Panc1 (cell line): ENCODE data around the gene LMO4. TPM values are rescaled to one million over a fixed set of nuclear protein-coding genes. Genes with fewer than 3 reads are reported as not detected.

Source experiments
- ATAC-seq: fragments of 200-7000 bp; cut with Tn5 transposase; 2 replicates; pipeline ENCODE4 v1.9.1; 2020; ENCODE audit warnings: mild to moderate bottlenecking, moderate library complexity
- BruUV-seq: library from RNA; stranded (reverse); fragments of 400-500 nt; replicated peaks from 2 replicates; lab custom pipeline; 2021; lab: Mats Ljungman, UMichigan
- CTCF ChIA-PET: fragments of 300-600 bp; sonication (Branson Sonifier 250); formaldehyde crosslinking; loops from one replicate; lab custom pipeline; 2022; ENCODE audit warnings: antibody characterized with exemption; lab: Charles Lee
- POLR2A ChIA-PET: fragments of 300-600 bp; sonication (Branson Sonifier 250); formaldehyde crosslinking; loops from one replicate; lab custom pipeline; 2022; ENCODE audit warnings: antibody characterized with exemption; lab: Charles Lee
- DNase-seq: peaks from one replicate; pipeline ENCODE4 v3.0.0-alpha.2; 2010; ENCODE audit warnings: low read depth, low spot score
- H3K27ac ChIP-seq: 2 replicates; pipeline ENCODE4 v1.5.1; 2011; ENCODE audit warnings: mild to moderate bottlenecking, low read length, inconsistent platforms
- H3K27me3 ChIP-seq: fragments of 200-500 bp; sonication (Bioruptor generic); 2 replicates; pipeline ENCODE4 v1.6.0; 2014; ENCODE audit warnings: low read length, inconsistent platforms; ENCODE audit not compliant: control insufficient read depth, insufficient read depth
- H3K36me3 ChIP-seq: fragments of 200-500 bp; sonication (Bioruptor generic); 2 replicates; pipeline ENCODE4 v1.5.1; 2014; ENCODE audit warnings: inconsistent platforms, mild to moderate bottlenecking, low read length, moderate library complexity; ENCODE audit not compliant: control insufficient read depth, insufficient read depth
- H3K4me1 ChIP-seq: 2 replicates; pipeline ENCODE4 v1.5.1; 2011; ENCODE audit warnings: inconsistent platforms, mild to moderate bottlenecking, low read length, moderate library complexity; ENCODE audit not compliant: control insufficient read depth, insufficient read depth
- H3K4me3 ChIP-seq, 2 experiments: 2 replicates each; pipeline ENCODE4 v1.5.1; 2011 to 2012; ENCODE audit warnings: low read depth in 2 of 2, low read length in 2 of 2, mild to moderate bottlenecking in 2 of 2, inconsistent platforms in 1 of 2, moderate library complexity in 1 of 2
- H3K9me3 ChIP-seq: fragments of 200-500 bp; sonication (Bioruptor generic); 2 replicates; pipeline ENCODE4 v1.5.1; 2014; ENCODE audit warnings: low read depth, mild to moderate bottlenecking, inconsistent platforms, low read length, moderate library complexity; ENCODE audit not compliant: control insufficient read depth, insufficient read depth
- POLR2AphosphoS5 ChIP-seq: IDR thresholded peaks from 2 replicates; pipeline ENCODE4 v1.6.1; 2012; ENCODE audit warnings: mild to moderate bottlenecking, low read depth, low read length, moderate library complexity
- SIN3A ChIP-seq: IDR thresholded peaks from 2 replicates; pipeline ENCODE4 v1.6.1; 2012; ENCODE audit warnings: low read depth, mild to moderate bottlenecking, low read length, moderate library complexity, borderline replicate concordance; ENCODE audit not compliant: insufficient read depth
- TCF7L2 ChIP-seq: IDR thresholded peaks from 2 replicates; pipeline ENCODE4 v1.6.1; 2011; ENCODE audit warnings: mild to moderate bottlenecking, low read depth, low read length, inconsistent platforms
- in situ Hi-C: cut with HindIII; loops from 2 replicates; pipeline ENCODE4 v1.10.0; 2016; ENCODE audit warnings: low sequenced_read_pairs, low pct_unique_long_range_greater_than_20kb
- intact Hi-C: fragments of 100-400 bp; cut with micrococcal nuclease; formaldehyde crosslinking; loops from one replicate; pipeline ENCODE4 v1.10.0; 2022; ENCODE audit not compliant: unreplicated experiment
- total RNA-seq: library from RNA; stranded (reverse); gene quantifications from one replicate; pipeline ENCODE4 v1.2.1, GENCODE V29; 2021; ENCODE audit not compliant: unreplicated experiment
- TF ChIP-seq, protein P1 (sequence below): fragments of 450-650 bp; IDR thresholded peaks from 2 replicates; pipeline ENCODE4 v1.5.1; 2017; ENCODE audit warnings: mild to moderate bottlenecking
- TF ChIP-seq, protein P2 (sequence below), 2 experiments: IDR thresholded peaks; 2 replicates each; pipeline ENCODE4 v1.6.1; 2011 to 2012; ENCODE audit warnings: low read depth in 2 of 2, control low read depth in 1 of 2, low read length in 1 of 2, mild to moderate bottlenecking in 1 of 2, moderate library complexity in 1 of 2; ENCODE audit not compliant: insufficient read depth in 1 of 2

The LMO4 gene
- total RNA-seq, 1 experiment from 2014 or later = 38.3 TPM

DNA sequence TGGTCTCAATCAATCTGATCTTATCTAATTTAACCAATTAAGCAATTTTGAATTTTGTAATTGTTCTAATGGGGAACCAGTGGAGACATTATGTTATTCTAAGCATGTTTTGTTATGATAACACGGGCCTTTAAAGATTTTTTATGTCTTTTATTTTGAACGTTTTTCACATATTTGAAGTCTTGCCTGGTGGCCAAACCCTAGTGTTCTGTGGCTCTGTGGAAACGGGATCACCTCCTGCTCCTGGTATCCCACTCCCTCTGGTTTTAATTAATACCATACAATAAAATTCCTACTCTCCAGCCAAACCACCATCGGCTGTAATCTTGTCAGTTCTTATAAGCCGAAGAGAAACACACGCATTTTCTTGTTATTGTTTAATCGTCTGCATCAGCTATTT is 22.9 kb upstream of the LMO4 start:
- no peaks in the 10 kb centered on the region for H3K9me3 ChIP-seq
- no peaks in the 10 kb centered on the region for H3K36me3 ChIP-seq
- in situ Hi-C loops = no loop called here
- intact Hi-C loops = no loop called here
- POLR2A ChIA-PET = no interaction called here
- no peak overlapping the region for H3K4me3 ChIP-seq
- H3K27ac ChIP-seq = no peak overlapping the region
- peaks cover 24% of the 10 kb centered on the region for H3K27me3 ChIP-seq
- TF ChIP-seq, protein P1, sequence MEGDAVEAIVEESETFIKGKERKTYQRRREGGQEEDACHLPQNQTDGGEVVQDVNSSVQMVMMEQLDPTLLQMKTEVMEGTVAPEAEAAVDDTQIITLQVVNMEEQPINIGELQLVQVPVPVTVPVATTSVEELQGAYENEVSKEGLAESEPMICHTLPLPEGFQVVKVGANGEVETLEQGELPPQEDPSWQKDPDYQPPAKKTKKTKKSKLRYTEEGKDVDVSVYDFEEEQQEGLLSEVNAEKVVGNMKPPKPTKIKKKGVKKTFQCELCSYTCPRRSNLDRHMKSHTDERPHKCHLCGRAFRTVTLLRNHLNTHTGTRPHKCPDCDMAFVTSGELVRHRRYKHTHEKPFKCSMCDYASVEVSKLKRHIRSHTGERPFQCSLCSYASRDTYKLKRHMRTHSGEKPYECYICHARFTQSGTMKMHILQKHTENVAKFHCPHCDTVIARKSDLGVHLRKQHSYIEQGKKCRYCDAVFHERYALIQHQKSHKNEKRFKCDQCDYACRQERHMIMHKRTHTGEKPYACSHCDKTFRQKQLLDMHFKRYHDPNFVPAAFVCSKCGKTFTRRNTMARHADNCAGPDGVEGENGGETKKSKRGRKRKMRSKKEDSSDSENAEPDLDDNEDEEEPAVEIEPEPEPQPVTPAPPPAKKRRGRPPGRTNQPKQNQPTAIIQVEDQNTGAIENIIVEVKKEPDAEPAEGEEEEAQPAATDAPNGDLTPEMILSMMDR = no peak
- TF ChIP-seq SIN3A = no peak
- ATAC-seq (no peak), DNase-seq (no peak)
- CTCF ChIA-PET = no interaction called here
- no TSS peak for BruUV-seq
- no peaks in the 10 kb centered on the region for H3K4me1 ChIP-seq

DNA sequence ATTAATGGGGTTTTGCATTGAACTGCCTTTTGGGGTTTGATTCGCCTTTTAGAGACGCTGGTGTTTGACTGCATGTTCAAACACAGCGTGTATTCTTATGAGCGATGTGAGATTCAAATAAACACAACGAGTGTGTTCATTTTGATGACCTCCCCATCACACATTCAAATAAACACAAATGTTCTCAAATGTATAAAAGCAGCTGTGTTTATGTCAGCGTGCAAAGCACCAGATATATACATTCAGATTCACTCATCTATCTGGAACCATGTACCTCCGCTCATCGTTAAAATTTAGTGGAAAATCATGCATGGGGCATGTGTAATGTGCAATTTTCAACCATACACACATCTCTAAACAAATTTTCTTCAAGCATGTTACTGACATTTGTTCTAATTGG is 21.4 kb upstream of the LMO4 start:
- in situ Hi-C loops (no loop called here), intact Hi-C loops (no loop called here)
- Histone ChIP-seq H3K9me3 (no peaks in the 10 kb centered on the region), H3K36me3 (no peaks in the 10 kb centered on the region), H3K27me3 (peaks cover 29% of the 10 kb centered on the region), H3K27ac (no peak overlapping the region), H3K4me3 (no peak overlapping the region), H3K4me1 (no peaks in the 10 kb centered on the region)
- ChIA-PET CTCF (interaction anchor here (0.7 kb wide), 1 partner anchor 496 kb away, joined by 3 read pairs; no protein-coding TSS in a partner anchor), POLR2A (no interaction called here)
- DNase-seq = no peak
- ATAC-seq = no peak
- TF ChIP-seq SIN3A = no peak
- TF ChIP-seq, protein P1 = no peak
- no peak for TF ChIP-seq POLR2AphosphoS5
- TF ChIP-seq, protein P2, sequence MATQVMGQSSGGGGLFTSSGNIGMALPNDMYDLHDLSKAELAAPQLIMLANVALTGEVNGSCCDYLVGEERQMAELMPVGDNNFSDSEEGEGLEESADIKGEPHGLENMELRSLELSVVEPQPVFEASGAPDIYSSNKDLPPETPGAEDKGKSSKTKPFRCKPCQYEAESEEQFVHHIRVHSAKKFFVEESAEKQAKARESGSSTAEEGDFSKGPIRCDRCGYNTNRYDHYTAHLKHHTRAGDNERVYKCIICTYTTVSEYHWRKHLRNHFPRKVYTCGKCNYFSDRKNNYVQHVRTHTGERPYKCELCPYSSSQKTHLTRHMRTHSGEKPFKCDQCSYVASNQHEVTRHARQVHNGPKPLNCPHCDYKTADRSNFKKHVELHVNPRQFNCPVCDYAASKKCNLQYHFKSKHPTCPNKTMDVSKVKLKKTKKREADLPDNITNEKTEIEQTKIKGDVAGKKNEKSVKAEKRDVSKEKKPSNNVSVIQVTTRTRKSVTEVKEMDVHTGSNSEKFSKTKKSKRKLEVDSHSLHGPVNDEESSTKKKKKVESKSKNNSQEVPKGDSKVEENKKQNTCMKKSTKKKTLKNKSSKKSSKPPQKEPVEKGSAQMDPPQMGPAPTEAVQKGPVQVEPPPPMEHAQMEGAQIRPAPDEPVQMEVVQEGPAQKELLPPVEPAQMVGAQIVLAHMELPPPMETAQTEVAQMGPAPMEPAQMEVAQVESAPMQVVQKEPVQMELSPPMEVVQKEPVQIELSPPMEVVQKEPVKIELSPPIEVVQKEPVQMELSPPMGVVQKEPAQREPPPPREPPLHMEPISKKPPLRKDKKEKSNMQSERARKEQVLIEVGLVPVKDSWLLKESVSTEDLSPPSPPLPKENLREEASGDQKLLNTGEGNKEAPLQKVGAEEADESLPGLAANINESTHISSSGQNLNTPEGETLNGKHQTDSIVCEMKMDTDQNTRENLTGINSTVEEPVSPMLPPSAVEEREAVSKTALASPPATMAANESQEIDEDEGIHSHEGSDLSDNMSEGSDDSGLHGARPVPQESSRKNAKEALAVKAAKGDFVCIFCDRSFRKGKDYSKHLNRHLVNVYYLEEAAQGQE (IDR thresholded peaks at IDR 0.05; ENCODE audit: insufficient read depth in 1 of 2, low read depth in 2 of 2, low read length in 1 of 2) = no peak
- no peak for TF ChIP-seq TCF7L2
- BruUV-seq = no TSS peak
